ENCODE measurements around the gene LDLR. TPM values are rescaled to one million over a fixed set of nuclear protein-coding genes. Genes with fewer than 3 reads are reported as not detected.

LDLR gene
- total and polyA plus RNA-seq, 2 donors (not counting 1 experiment from before 2014, with no cell fraction given) = 1.8 to 4.8 TPM

GRCh38 chr19:11136400-11137101, 47.3 kb downstream of the LDLR start:
- Mint-ChIP-seq H3K27me3 (peaks cover 19% of the 10 kb centered on the region), H3K4me3 (no peak overlapping the region), H3K4me1 (peaks cover 11% of the 10 kb centered on the region), H3K9me3 (ENCODE audit: insufficient read depth) (no peaks in the 10 kb centered on the region), H3K27ac (no peak overlapping the region)
- Histone ChIP-seq H3K36me3 (replicated peaks in 1 of 2; ENCODE audit: control extremely low read depth in 1 of 2, control insufficient read depth in 1 of 2, extremely low read depth in 1 of 2, insufficient read depth in 2 of 2, low read length in 1 of 2) (no peaks in the 10 kb centered on the region), H3K4me1 (ENCODE audit: control insufficient read depth in 2 of 2, insufficient read depth in 2 of 2, low read length in 2 of 2) (peaks cover 5 to 14% of the 10 kb centered on the region in 2 donors), H4K20me1 (ENCODE audit: control insufficient read depth, insufficient read depth, low read length, poor library complexity, severe bottlenecking) (no peaks in the 10 kb centered on the region), H3K27ac (ENCODE audit: low read length in 2 of 2) (no peak overlapping the region), H3K4me3 (ENCODE audit: control extremely low read depth in 1 of 5, extremely low read depth in 1 of 5, insufficient read depth in 1 of 5, low read depth in 2 of 5, low read length in 4 of 5) (no peak overlapping the region), H3K9ac (ENCODE audit: low read length) (no peak overlapping the region), H3K9me3 (ENCODE audit: control extremely low read depth in 1 of 3, control insufficient read depth in 2 of 3, insufficient read depth in 1 of 3, low read length in 2 of 3) (peaks cover 0 to 12% (median 0%) of the 10 kb centered on the region in 3 donors), H3K4me2 (replicated peaks; ENCODE audit: low read depth, low read length, poor library complexity, severe bottlenecking) (no peak overlapping the region), H3K79me2 (ENCODE audit: control insufficient read depth, insufficient read depth, low read length) (no peaks in the 10 kb centered on the region), H3K27me3 (replicated peaks in 1 of 4; ENCODE audit: control extremely low read depth in 1 of 4, control insufficient read depth in 3 of 4, insufficient read depth in 4 of 4, low read length in 3 of 4) (peaks cover 0 to 26% (median 5%) of the 10 kb centered on the region in 4 experiments), H2AFZ (ENCODE audit: insufficient read depth, low read depth, low read length, poor library complexity, severe bottlenecking) (no peak overlapping the region)
- no peak for ATAC-seq (ENCODE audit: low read depth)
- WGBS (ENCODE audit: insufficient coverage) = 80% methylated on average over 8 of the region's 14 CpGs
- TF ChIP-seq EZH2 (IDR thresholded peaks at IDR 0.05; ENCODE audit: borderline replicate concordance, insufficient read depth, low read depth, low read length, poor library complexity, severe bottlenecking) = no peak
- TF ChIP-seq, protein P1, sequence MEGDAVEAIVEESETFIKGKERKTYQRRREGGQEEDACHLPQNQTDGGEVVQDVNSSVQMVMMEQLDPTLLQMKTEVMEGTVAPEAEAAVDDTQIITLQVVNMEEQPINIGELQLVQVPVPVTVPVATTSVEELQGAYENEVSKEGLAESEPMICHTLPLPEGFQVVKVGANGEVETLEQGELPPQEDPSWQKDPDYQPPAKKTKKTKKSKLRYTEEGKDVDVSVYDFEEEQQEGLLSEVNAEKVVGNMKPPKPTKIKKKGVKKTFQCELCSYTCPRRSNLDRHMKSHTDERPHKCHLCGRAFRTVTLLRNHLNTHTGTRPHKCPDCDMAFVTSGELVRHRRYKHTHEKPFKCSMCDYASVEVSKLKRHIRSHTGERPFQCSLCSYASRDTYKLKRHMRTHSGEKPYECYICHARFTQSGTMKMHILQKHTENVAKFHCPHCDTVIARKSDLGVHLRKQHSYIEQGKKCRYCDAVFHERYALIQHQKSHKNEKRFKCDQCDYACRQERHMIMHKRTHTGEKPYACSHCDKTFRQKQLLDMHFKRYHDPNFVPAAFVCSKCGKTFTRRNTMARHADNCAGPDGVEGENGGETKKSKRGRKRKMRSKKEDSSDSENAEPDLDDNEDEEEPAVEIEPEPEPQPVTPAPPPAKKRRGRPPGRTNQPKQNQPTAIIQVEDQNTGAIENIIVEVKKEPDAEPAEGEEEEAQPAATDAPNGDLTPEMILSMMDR (IDR thresholded peaks at IDR 0.05) = no peak
- no peak for DNase-seq
- ChIA-PET CTCF (interaction anchor here (0.6 to 2.0 kb wide), 5 partner anchors 7 to 195 kb away, joined by 3 to 6 read pairs (median 4); no protein-coding TSS in a partner anchor), POLR2A (no interaction called here)
- intact Hi-C loops (cut with micrococcal nuclease) = loop anchor here (1.0 kb wide), 1 partner anchor 67 kb away; no protein-coding TSS in a partner anchor
